ENCODE measurements around the gene DDA1.
"Not testable (repeated sequence)": the region's sequence is repeated elsewhere in the genome, so short reads cannot be mapped to it uniquely, and the experiment has no call there.

The DDA1 gene

DNA sequence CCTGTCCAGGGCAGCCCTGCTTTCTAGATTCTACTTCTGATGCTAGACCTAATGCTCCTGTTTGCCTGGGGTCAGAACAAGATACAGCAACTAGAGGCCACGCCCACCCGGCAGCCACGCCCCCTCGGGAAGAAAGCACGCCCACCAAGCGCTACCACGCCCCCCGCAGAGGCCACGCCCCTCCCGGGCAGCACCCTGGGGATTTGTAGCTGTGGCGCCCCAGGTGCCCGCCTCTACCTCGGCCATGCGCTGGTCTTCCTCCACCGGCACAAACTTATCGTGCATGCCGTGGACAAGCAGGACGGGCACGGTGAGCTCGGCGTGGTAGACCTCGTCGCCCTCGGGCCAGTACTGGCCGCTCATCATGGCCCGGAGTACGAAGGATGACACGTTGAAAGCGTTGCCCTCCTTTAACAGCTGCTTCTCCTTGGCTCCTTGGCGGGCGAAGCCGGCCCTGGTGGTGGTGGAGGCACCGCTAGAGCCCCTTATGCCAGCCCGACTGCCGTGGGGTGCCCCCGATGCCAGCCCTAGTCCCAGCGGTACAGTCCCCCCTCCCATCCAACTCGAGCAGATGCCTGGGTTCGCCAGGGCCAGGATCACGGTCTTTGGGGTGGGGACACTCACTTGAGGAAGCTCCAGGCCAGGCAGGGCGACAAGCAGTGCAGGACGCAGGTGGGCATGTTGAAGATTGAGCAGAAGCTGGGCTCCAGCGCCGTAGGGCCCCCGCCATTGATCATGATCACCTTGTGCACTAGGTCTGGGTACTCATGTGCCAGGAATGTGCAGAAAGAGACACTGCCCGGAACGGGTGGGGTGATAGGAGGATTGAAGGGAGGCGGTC lies 15.1 kb upstream of the DDA1 start:
- Histone ChIP-seq H3K9me3 (ENCODE audit: low read depth, low read length) (0 out of 2 replicates have a peak, but pooled peaks cover 4% of the 10 kb centered on the region), H3K4me3 (no peak overlapping the region), H3K36me3 (ENCODE audit: insufficient read depth, low read length) (peaks cover 11% of the 10 kb centered on the region), H3K9ac (ENCODE audit: insufficient read length) (no peak overlapping the region), H3K27ac (no peak overlapping the region)
- no peak for TF ChIP-seq POLR2AphosphoS5 (IDR thresholded peaks at IDR 0.05; ENCODE audit: borderline replicate concordance, low read depth, low read length)
- no peak for TF ChIP-seq FOXP2 (optimal IDR thresholded peaks at IDR 0.05; ENCODE audit: control extremely low read depth, extremely low read length, insufficient read depth)
- no peak for TF ChIP-seq EZH2 (IDR thresholded peaks at IDR 0.05)
- no peak for DNase-seq (ENCODE audit: low read depth, low spot score)

- not testable (repeated sequence) for H3K9ac ChIP-seq (ENCODE audit: insufficient read length); DNase-seq (ENCODE audit: low read depth, low spot score)
Observed at GRCh38 chr19:17295551-17295950, 13.8 kb upstream of the DDA1 start.

GRCh38 chr19:17296273-17296672 lies 13.1 kb upstream of the DDA1 start:
- peaks cover 11% of the 10 kb centered on the region for H3K36me3 ChIP-seq (ENCODE audit: insufficient read depth, low read length)

More at GRCh38 chr19:17295551-17295950, 13.8 kb upstream of the DDA1 start:
- H3K27ac ChIP-seq; H3K4me3 ChIP-seq; H3K9me3 ChIP-seq (ENCODE audit: low read depth, low read length): not testable (repeated sequence)
- peaks cover 11% of the 10 kb centered on the region for H3K36me3 ChIP-seq (ENCODE audit: insufficient read depth, low read length)

GRCh38 chr19:17296976-17297375 lies 12.4 kb upstream of the DDA1 start:
- no peak for DNase-seq (ENCODE audit: low read depth, low spot score)
- Histone ChIP-seq H3K9ac (ENCODE audit: insufficient read length) (no peak overlapping the region), H3K9me3 (ENCODE audit: low read depth, low read length) (0 out of 2 replicates have a peak, but pooled peaks cover 4% of the 10 kb centered on the region), H3K27ac (no peak overlapping the region), H3K4me3 (no peak overlapping the region), H3K36me3 (ENCODE audit: insufficient read depth, low read length) (peaks cover 11% of the 10 kb centered on the region)
- no peak for TF ChIP-seq FOXP2 (optimal IDR thresholded peaks at IDR 0.05; ENCODE audit: control extremely low read depth, extremely low read length, insufficient read depth)
- TF ChIP-seq POLR2AphosphoS5 (IDR thresholded peaks at IDR 0.05; ENCODE audit: borderline replicate concordance, low read depth, low read length) = no peak
- TF ChIP-seq EZH2 (IDR thresholded peaks at IDR 0.05) = no peak

More at GRCh38 chr19:17296273-17296672, 13.1 kb upstream of the DDA1 start:
- Histone ChIP-seq H3K9me3 (ENCODE audit: low read depth, low read length) (0 out of 2 replicates have a peak, but pooled peaks cover 4% of the 10 kb centered on the region), H3K9ac (ENCODE audit: insufficient read length) (no peak overlapping the region), H3K27ac (no peak overlapping the region), H3K4me3 (no peak overlapping the region)
- no peak for DNase-seq (ENCODE audit: low read depth, low spot score)
- no peak for TF ChIP-seq EZH2 (IDR thresholded peaks at IDR 0.05)

- no peak overlapping the region for H3K4me3 ChIP-seq
- no peak overlapping the region for H3K9ac ChIP-seq (ENCODE audit: insufficient read length)
- H3K36me3 ChIP-seq (ENCODE audit: insufficient read depth, low read length) = peaks cover 11% of the 10 kb centered on the region
- no peak for DNase-seq (ENCODE audit: low read depth, low spot score)
- H3K9me3 ChIP-seq (ENCODE audit: low read depth, low read length) = 0 out of 2 replicates have a peak, but pooled peaks cover 4% of the 10 kb centered on the region
- TF ChIP-seq EZH2 (IDR thresholded peaks at IDR 0.05) (no peak), POLR2AphosphoS5 (IDR thresholded peaks at IDR 0.05; ENCODE audit: borderline replicate concordance, low read depth, low read length) (no peak), FOXP2 (optimal IDR thresholded peaks at IDR 0.05; ENCODE audit: control extremely low read depth, extremely low read length, insufficient read depth) (no peak)
- H3K27ac ChIP-seq = no peak overlapping the region
Observed at GRCh38 chr19:17300992-17301619, 8.3 kb upstream of the DDA1 start.

DNA sequence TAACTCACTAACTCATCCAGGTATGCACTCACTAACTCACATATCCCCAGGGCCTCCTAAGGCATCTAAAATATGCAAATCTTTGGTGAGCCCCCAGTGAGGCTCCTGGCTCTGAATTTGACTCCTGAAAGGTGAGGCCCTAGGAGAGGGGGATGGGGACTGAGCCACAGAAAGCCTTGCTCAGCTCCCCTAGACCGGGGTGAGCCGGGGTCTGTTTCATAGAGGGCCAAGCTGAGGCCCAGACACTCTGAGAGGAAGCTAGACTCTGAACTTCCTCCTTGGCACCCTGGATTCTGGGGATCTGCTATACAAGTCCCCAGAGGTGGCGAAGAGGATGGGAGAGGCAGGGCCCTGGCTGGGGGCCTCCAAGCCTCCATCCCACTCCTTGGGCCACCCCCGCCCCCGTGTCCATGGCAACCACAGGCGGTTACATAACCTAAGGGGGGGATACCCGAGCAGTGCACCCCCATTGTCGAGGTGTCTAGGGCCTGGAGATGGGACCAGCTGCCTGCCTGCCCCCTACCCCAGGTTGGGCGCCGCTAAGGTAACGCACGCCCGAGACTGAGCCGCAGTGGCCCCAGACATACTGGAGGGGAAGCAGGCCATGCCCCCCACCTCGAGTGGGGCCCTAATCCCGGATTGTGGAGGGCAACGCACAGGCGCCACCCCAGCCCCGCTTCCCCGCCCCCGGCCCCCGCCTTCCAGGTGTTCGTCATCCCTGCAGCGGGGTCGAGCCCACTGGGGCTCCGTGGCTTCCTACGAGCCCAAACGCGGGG lies 6.8 kb upstream of the DDA1 start:
- H3K9ac ChIP-seq (ENCODE audit: insufficient read length) = peak overlapping the region; percentile 83
- 0 out of 2 replicates have a peak, but pooled peaks cover 4% of the 10 kb centered on the region for H3K9me3 ChIP-seq (ENCODE audit: low read depth, low read length)
- TF ChIP-seq EZH2 (IDR thresholded peaks at IDR 0.05) = no peak
- TF ChIP-seq POLR2AphosphoS5 (IDR thresholded peaks at IDR 0.05; ENCODE audit: borderline replicate concordance, low read depth, low read length) = no peak
- no peak for TF ChIP-seq FOXP2 (optimal IDR thresholded peaks at IDR 0.05; ENCODE audit: control extremely low read depth, extremely low read length, insufficient read depth)
- peak overlapping the region; percentile 95 for H3K4me3 ChIP-seq
- no peak overlapping the region for H3K27ac ChIP-seq
- peaks cover 11% of the 10 kb centered on the region for H3K36me3 ChIP-seq (ENCODE audit: insufficient read depth, low read length)
- DNase-seq (ENCODE audit: low read depth, low spot score) = no peak

DNA sequence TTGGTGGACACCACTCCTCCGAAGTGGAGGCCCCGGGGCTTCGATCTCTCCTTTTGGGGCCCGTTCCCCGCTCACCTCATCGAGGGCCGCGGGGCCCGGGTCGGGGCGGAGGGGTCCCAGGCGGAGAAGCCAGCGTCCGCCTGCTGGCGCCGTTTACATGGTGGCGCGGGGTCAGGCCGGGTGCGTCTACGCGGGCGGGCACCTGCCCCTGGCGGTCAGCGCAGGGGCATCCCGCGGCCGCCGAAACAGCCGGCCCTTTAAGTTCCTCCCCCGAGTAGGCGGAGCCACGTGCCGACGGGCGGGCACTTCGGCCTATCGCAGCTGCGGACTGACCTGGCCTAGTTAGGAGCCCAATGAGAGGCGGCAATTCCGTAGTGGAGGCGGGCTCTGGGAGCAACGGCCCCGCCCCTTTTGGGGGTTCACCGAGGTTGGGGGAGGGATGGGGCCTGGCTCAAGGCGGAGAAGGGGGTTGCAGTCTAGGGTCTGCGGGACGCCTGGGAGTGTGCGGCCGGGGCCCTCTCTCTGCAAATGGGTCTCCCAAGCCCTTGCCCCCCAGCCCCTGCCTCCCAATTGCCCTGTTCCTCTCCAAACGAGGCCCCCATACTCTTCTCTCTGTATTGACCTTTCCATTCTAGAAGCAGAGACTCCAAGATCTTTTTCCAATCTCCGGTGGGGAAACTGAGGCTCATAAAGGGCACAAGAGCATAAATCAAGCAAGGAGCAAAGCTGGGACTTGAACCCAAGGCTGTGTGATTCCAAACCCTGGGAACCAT lies 6.0 kb upstream of the DDA1 start, which contains the start of gene ABHD8:
Gene ABHD8, minus strand, starts transcription at position 259 of the 773 bp plus-strand sequence. CDS start 1,809 bp downstream, outside the sequence.
- TF ChIP-seq FOXP2 (optimal IDR thresholded peaks at IDR 0.05; ENCODE audit: control extremely low read depth, extremely low read length, insufficient read depth) = no peak
- peak; percentile 40; the same call in 1 of the 2 replicates for TF ChIP-seq POLR2AphosphoS5 (IDR thresholded peaks at IDR 0.05; ENCODE audit: borderline replicate concordance, low read depth, low read length)

More for the DNA sequence above, 6.0 kb upstream of the DDA1 start, which contains the start of gene ABHD8:
- peaks cover 7% of the 10 kb centered on the region for H3K36me3 ChIP-seq (ENCODE audit: insufficient read depth, low read length)
- peak; percentile 57 for DNase-seq (ENCODE audit: low read depth, low spot score)
- no peak within 1 kb of the TSS for H3K27ac ChIP-seq
- H3K9ac ChIP-seq (ENCODE audit: insufficient read length) = peak within 1 kb of the TSS; percentile 83
- H3K9me3 ChIP-seq (ENCODE audit: low read depth, low read length) = 0 out of 2 replicates have a peak, but pooled peaks cover under 1% of the 10 kb centered on the region
- peak within 1 kb of the TSS; percentile 95 for H3K4me3 ChIP-seq

Data from SK-N-MC (cell line).